Lung (tissue), 12 donors: ENCODE data around the gene HDAC4. TPM values are rescaled to one million over a fixed set of nuclear protein-coding genes. Genes with fewer than 3 reads are reported as not detected.

ENCODE experiments used
- ATAC-seq: fragments of 200-7000 bp; cut with Tn5 transposase; one replicate; pipeline ENCODE4 v1.9.1; 2020; ENCODE audit warnings: moderate number of reproducible peaks; ENCODE audit not compliant: insufficient read depth, low FRiP score
- DNase-seq, 3 donors: peaks; one replicate each; pipeline ENCODE4 v3.0.0-alpha.2; 2013 to 2017
- H3K27ac ChIP-seq, 2 donors: one replicate each; pipeline ENCODE4 v1.5.1; 2013; ENCODE audit warnings: mild to moderate bottlenecking in 2 of 2, moderate library complexity in 2 of 2, control low read depth in 1 of 2, inconsistent platforms in 1 of 2, low read depth in 1 of 2, low read length in 1 of 2
- H3K27me3 ChIP-seq, 3 donors: one replicate each; pipeline ENCODE4 v1.5.1; 2013; ENCODE audit warnings: low read length in 2 of 3; ENCODE audit not compliant: control insufficient read depth in 3 of 3, insufficient read depth in 3 of 3
- H3K36me3 ChIP-seq, 4 donors: one replicate each; pipeline ENCODE4 v1.5.1; 2013; ENCODE audit warnings: low read length in 4 of 4, mild to moderate bottlenecking in 1 of 4, moderate library complexity in 1 of 4; ENCODE audit not compliant: control insufficient read depth in 4 of 4, insufficient read depth in 4 of 4
- H3K4me1 ChIP-seq, 5 donors: one replicate each; pipeline ENCODE4 v1.5.1; 2013; ENCODE audit warnings: low read length in 5 of 5, mild to moderate bottlenecking in 2 of 5, moderate library complexity in 1 of 5; ENCODE audit not compliant: control insufficient read depth in 5 of 5, insufficient read depth in 5 of 5
- H3K4me3 ChIP-seq: one replicate; pipeline ENCODE4 v1.5.1; 2013; ENCODE audit warnings: mild to moderate bottlenecking, control low read depth, moderate library complexity
- H3K9ac ChIP-seq, 2 donors: one replicate each; pipeline ENCODE4 v1.5.1; 2013; ENCODE audit warnings: low read length in 2 of 2, control low read depth in 1 of 2; ENCODE audit not compliant: insufficient read depth in 1 of 2
- H3K9me3 ChIP-seq, 4 donors: one replicate each; pipeline ENCODE4 v1.5.1; 2013; ENCODE audit warnings: low read length in 3 of 4, mild to moderate bottlenecking in 1 of 4, moderate library complexity in 1 of 4; ENCODE audit not compliant: control insufficient read depth in 4 of 4, insufficient read depth in 3 of 4
- CTCF ChIP-seq: IDR thresholded peaks from 2 replicates; pipeline ENCODE4 v1.5.1; 2012; ENCODE audit warnings: mild to moderate bottlenecking; ENCODE audit errors: control extremely low read depth, extremely low read depth
- WGBS, 2 donors: extraction: QIAGEN DNeasy Blood & Tissue Kit; methylation state at CpG; one replicate each; pipeline ENCODE4 v1.1.7; 2013; 5-methylcytosine and 5-hydroxymethylcytosine counted together
- polyA plus RNA-seq, 2 donors: library from polyadenylated mRNA; stranded (reverse); fragments of 200-250 nt; gene quantifications; one replicate each; pipeline ENCODE4 v1.2.1, GENCODE V29; 2013
- total RNA-seq, 2 donors: library from RNA; depleted of rRNA in 1 of 2; stranded (reverse); fragments of >200 nt in 1 of 2; gene quantifications; one replicate each; pipeline ENCODE4 v1.2.1, GENCODE V29; 2014 to 2021
- donor health status: control.
- donor health status: control.
- donor health status: Bipolar disorder and iron deficiency.
- donor health status: healthy.
- donor health status: DM: yes; HTN: yes; CAD: no.

Gene HDAC4
- total and polyA plus RNA-seq, 4 donors = 6.9 to 47.7 (median 20.7) TPM

GRCh38 chr2:239307921-239308613, 92.8 kb downstream of the HDAC4 start:
- Histone ChIP-seq H3K9me3 (no peaks in the 10 kb centered on the region), H3K36me3 (no peaks in the 10 kb centered on the region), H3K27ac (peak overlapping the region; percentile 23 to 51), H3K27me3 (no peaks in the 10 kb centered on the region), H3K9ac (no peak overlapping the region), H3K4me1 (peaks cover 14 to 47% (median 25%) of the 10 kb centered on the region in 5 donors), H3K4me3 (no peak overlapping the region)
- WGBS, 2 donors = 78 to 79% methylated on average over 16 of the region's 16 CpGs
- peak in 1 of 3 donors; percentile 12 for DNase-seq
- no peak for ATAC-seq
- no peak for TF ChIP-seq CTCF

GRCh38 chr2:239307221-239307569, 93.6 kb downstream of the HDAC4 start:
- TF ChIP-seq CTCF = no peak
- WGBS, 2 donors = 97 to 98% methylated on average over 8 of the region's 8 CpGs
- no peaks in the 10 kb centered on the region for H3K9me3 ChIP-seq
- H3K27ac ChIP-seq = no peak overlapping the region
- no peaks in the 10 kb centered on the region for H3K27me3 ChIP-seq
- ATAC-seq (no peak), DNase-seq (no peak)
- no peak overlapping the region for H3K4me3 ChIP-seq
- H3K4me1 ChIP-seq = peaks cover 14 to 47% (median 25%) of the 10 kb centered on the region in 5 donors
- H3K36me3 ChIP-seq = no peaks in the 10 kb centered on the region
- H3K9ac ChIP-seq = no peak overlapping the region

GRCh38 chr2:239306274-239307220, 94.3 kb downstream of the HDAC4 start:
- no peak overlapping the region for H3K9ac ChIP-seq
- H3K4me1 ChIP-seq = peaks cover 14 to 48% (median 22%) of the 10 kb centered on the region in 5 donors
- H3K27me3 ChIP-seq = no peaks in the 10 kb centered on the region
- H3K27ac ChIP-seq = no peak overlapping the region
- no peak for TF ChIP-seq CTCF
- H3K36me3 ChIP-seq = no peaks in the 10 kb centered on the region
- 95 to 98% methylated on average over 22 to 25 of the region's 25 CpGs for WGBS, 2 donors
- ATAC-seq = no peak
- no peak overlapping the region for H3K4me3 ChIP-seq
- DNase-seq = no peak
- no peaks in the 10 kb centered on the region for H3K9me3 ChIP-seq
